A673 (cell line): ENCODE data around the gene SLC7A1. TPM values are rescaled to one million over a fixed set of nuclear protein-coding genes. Genes with fewer than 3 reads are reported as not detected.

Source experiments
- BruUV-seq: library from RNA; stranded (reverse); fragments of 400-500 nt; replicated peaks from 2 replicates; lab custom pipeline; 2021; lab: Mats Ljungman, UMichigan
- CTCF ChIA-PET: fragments of 300-600 bp; sonication (Branson Sonifier 250); formaldehyde crosslinking; loops from one replicate; lab custom pipeline; 2022; ENCODE audit warnings: antibody characterized with exemption; lab: Charles Lee
- POLR2A ChIA-PET: fragments of 300-600 bp; sonication (Branson Sonifier 250); formaldehyde crosslinking; loops from one replicate; lab custom pipeline; 2022; ENCODE audit warnings: antibody characterized with exemption; ENCODE audit not compliant: low non-redundant PET; lab: Charles Lee
- DNase-seq: peaks from one replicate; pipeline ENCODE4 v3.0.0-alpha.2; 2015; ENCODE audit warnings: low spot score
- H3K27ac ChIP-seq: fragments of 200-600 bp; sonication (generic); 2 replicates; pipeline ENCODE4 v1.5.1; 2016; ENCODE audit warnings: mixed run types, low read depth, mild to moderate bottlenecking, mixed read lengths, antibody characterized with exemption, low read length; ENCODE audit not compliant: poor library complexity, severe bottlenecking
- H3K27me3 ChIP-seq: fragments of 200-600 bp; sonication (generic); replicated peaks from 2 replicates; pipeline ENCODE4 v1.6.1; 2017; ENCODE audit warnings: mixed run types, low read depth, mild to moderate bottlenecking, mixed read lengths, antibody characterized with exemption, low read length; ENCODE audit not compliant: insufficient read depth, poor library complexity
- H3K36me3 ChIP-seq: fragments of 200-600 bp; sonication (generic); 2 replicates; pipeline ENCODE4 v1.6.1; 2016; ENCODE audit warnings: mixed run types, mild to moderate bottlenecking, mixed read lengths, antibody characterized with exemption, low read length; ENCODE audit not compliant: insufficient read depth, poor library complexity, severe bottlenecking
- H3K4me1 ChIP-seq: fragments of 200-600 bp; sonication (generic); 2 replicates; pipeline ENCODE4 v1.6.1; 2017; ENCODE audit warnings: mixed run types, mild to moderate bottlenecking, mixed read lengths, antibody characterized with exemption, low read length; ENCODE audit not compliant: insufficient read depth, poor library complexity, severe bottlenecking
- H3K4me3 ChIP-seq: fragments of 200-600 bp; sonication (generic); 2 replicates; pipeline ENCODE4 v1.5.1; 2016; ENCODE audit warnings: low read depth, mixed run types, mild to moderate bottlenecking, mixed read lengths, low read length; ENCODE audit not compliant: poor library complexity, severe bottlenecking
- H3K9me3 ChIP-seq: fragments of 200-600 bp; sonication (generic); 2 replicates; pipeline ENCODE4 v1.6.1; 2016; ENCODE audit warnings: mixed run types, low read depth, mild to moderate bottlenecking, mixed read lengths, antibody characterized with exemption, low read length; ENCODE audit not compliant: poor library complexity, severe bottlenecking
- CTCF ChIP-seq: fragments of 300-800, 200-600 bp; sonication (generic); conservative IDR thresholded peaks from 2 replicates; pipeline ENCODE4 v1.5.1; 2017; ENCODE audit warnings: low read depth, mild to moderate bottlenecking, antibody characterized with exemption, low read length, moderate library complexity, mixed read lengths
- EZH2 ChIP-seq: fragments of 200-600 bp; sonication (generic); IDR thresholded peaks from 2 replicates; pipeline ENCODE4 v1.6.1; 2017; ENCODE audit warnings: borderline replicate concordance, low read depth, mild to moderate bottlenecking, mixed read lengths, antibody characterized with exemption, low read length; ENCODE audit not compliant: poor library complexity, severe bottlenecking
- intact Hi-C: fragments of 100-400 bp; cut with micrococcal nuclease; formaldehyde crosslinking; loops from one replicate; pipeline ENCODE4 v1.10.0; 2022; ENCODE audit not compliant: unreplicated experiment
- total RNA-seq: library from RNA; stranded (reverse); gene quantifications from 2 replicates; pipeline ENCODE4 v1.2.3, GENCODE V29; 2021

Gene SLC7A1
- total RNA-seq, 1 experiment from 2014 or later: 81.6 TPM

GRCh38 chr13:29508130-29508875, 87.2 kb downstream of the SLC7A1 start:
- Histone ChIP-seq H3K9me3 (no peaks in the 10 kb centered on the region), H3K27ac (no peak overlapping the region), H3K4me1 (no peaks in the 10 kb centered on the region), H3K4me3 (no peak overlapping the region), H3K27me3 (no peaks in the 10 kb centered on the region), H3K36me3 (peaks cover 12% of the 10 kb centered on the region)
- peak; percentile 85 for DNase-seq
- TF ChIP-seq EZH2 (no peak), CTCF (peak; percentile 97)
- ChIA-PET POLR2A (no interaction called here), CTCF (interaction anchor here (0.9 to 2.5 kb wide), 8 partner anchors 9 to 606 kb away, joined by 3 to 14 read pairs (median 6); no protein-coding TSS in a partner anchor)
- intact Hi-C loops: loop anchor here (2.0 to 10.0 kb wide), 3 partner anchors 202 to 606 kb away; no protein-coding TSS in a partner anchor
- BruUV-seq: no TSS peak

- no peak for TF ChIP-seq EZH2
- TF ChIP-seq CTCF: no peak
- Histone ChIP-seq H3K9me3 (no peaks in the 10 kb centered on the region), H3K4me1 (no peaks in the 10 kb centered on the region), H3K27ac (no peak overlapping the region), H3K36me3 (peaks cover 12% of the 10 kb centered on the region), H3K27me3 (no peaks in the 10 kb centered on the region), H3K4me3 (no peak overlapping the region)
- BruUV-seq: no TSS peak
- intact Hi-C loops: loop anchor here (10.0 kb wide), 1 partner anchor 337 kb away; no protein-coding TSS in a partner anchor
- no peak for DNase-seq
- CTCF ChIA-PET: interaction anchor here (0.6 to 2.5 kb wide), 2 partner anchors 85 to 200 kb away, joined by 3 to 14 read pairs; no protein-coding TSS in a partner anchor
- POLR2A ChIA-PET: no interaction called here
These were observed 88.1 kb downstream of the SLC7A1 start for GRCh38 chr13:29507356-29507755.

GRCh38 chr13:29505950-29506349, 89.5 kb downstream of the SLC7A1 start:
- no peak for DNase-seq
- Histone ChIP-seq H3K4me1 (no peaks in the 10 kb centered on the region), H3K4me3 (no peak overlapping the region), H3K36me3 (peaks cover 4% of the 10 kb centered on the region), H3K27me3 (no peaks in the 10 kb centered on the region), H3K9me3 (no peaks in the 10 kb centered on the region), H3K27ac (no peak overlapping the region)
- CTCF ChIA-PET: no interaction called here
- POLR2A ChIA-PET: no interaction called here
- intact Hi-C loops: loop anchor here (10.0 kb wide), 1 partner anchor 339 kb away; no protein-coding TSS in a partner anchor
- BruUV-seq: no TSS peak
- TF ChIP-seq CTCF: no peak
- no peak for TF ChIP-seq EZH2
